Ectodermal cell (in vitro differentiated cells): Measurements from ENCODE around the gene ACKR2.

Experiments
- H3K27ac ChIP-seq: 2 replicates; pipeline ENCODE4 v1.7.0; 2013; ENCODE audit warnings: mild to moderate bottlenecking, low read depth, low read length; ENCODE audit not compliant: insufficient read depth, poor library complexity, severe bottlenecking
- H3K27me3 ChIP-seq: 2 replicates; pipeline ENCODE4 v1.7.0; 2013; ENCODE audit warnings: mild to moderate bottlenecking, low read length; ENCODE audit not compliant: insufficient read depth, control insufficient read depth, poor library complexity, severe bottlenecking
- H3K36me3 ChIP-seq: one replicate; pipeline ENCODE4 v1.7.0; 2013; ENCODE audit warnings: low read length; ENCODE audit not compliant: control insufficient read depth, insufficient read depth
- H3K4me1 ChIP-seq: one replicate; pipeline ENCODE4 v1.7.0; 2013; ENCODE audit warnings: low read length; ENCODE audit not compliant: control insufficient read depth, insufficient read depth
- H3K4me3 ChIP-seq: 2 replicates; pipeline ENCODE4 v1.7.0; 2013; ENCODE audit warnings: low read depth, low read length, control low read depth; ENCODE audit not compliant: insufficient read depth
- H3K9me3 ChIP-seq: 2 replicates; pipeline ENCODE4 v1.7.0; 2013; ENCODE audit warnings: mild to moderate bottlenecking, low read length, moderate library complexity; ENCODE audit not compliant: control insufficient read depth
- WGBS, 2 experiments: methylation state at CpG; one replicate each; pipeline ENCODE4 v1.1.7; 2013; ENCODE audit warnings: missing lambda C conversion rate in 2 of 2; 5-methylcytosine and 5-hydroxymethylcytosine counted together

Gene ACKR2

GRCh38 chr3:42900226-42901072 lies 91.2 kb downstream of the ACKR2 start:
- H3K4me3 ChIP-seq = no peak overlapping the region
- no peaks in the 10 kb centered on the region for H3K36me3 ChIP-seq
- no peaks in the 10 kb centered on the region for H3K27me3 ChIP-seq
- 86 to 92% methylated on average over 8 of the region's 8 CpGs for WGBS, 2 experiments
- H3K9me3 ChIP-seq = no peaks in the 10 kb centered on the region
- H3K27ac ChIP-seq = no peak overlapping the region
- H3K4me1 ChIP-seq = peaks cover 2% of the 10 kb centered on the region

GRCh38 chr3:42901073-42901415 lies 91.8 kb downstream of the ACKR2 start:
- H3K9me3 ChIP-seq = no peaks in the 10 kb centered on the region
- H3K27me3 ChIP-seq = no peaks in the 10 kb centered on the region
- H3K4me1 ChIP-seq = no peaks in the 10 kb centered on the region
- no peak overlapping the region for H3K27ac ChIP-seq
- 92 to 95% methylated on average over 3 of the region's 3 CpGs for WGBS, 2 experiments
- H3K4me3 ChIP-seq = no peak overlapping the region
- H3K36me3 ChIP-seq = no peaks in the 10 kb centered on the region

- Histone ChIP-seq H3K27ac (no peak overlapping the region), H3K27me3 (no peaks in the 10 kb centered on the region), H3K4me3 (no peak overlapping the region), H3K9me3 (no peaks in the 10 kb centered on the region), H3K4me1 (no peaks in the 10 kb centered on the region), H3K36me3 (no peaks in the 10 kb centered on the region)
- 90 to 100% methylated on average over 1 to 2 of the region's 2 CpGs for WGBS, 2 experiments
Observed at GRCh38 chr3:42902257-42902656, 93.0 kb downstream of the ACKR2 start.

GRCh38 chr3:42904076-42904475 lies 94.8 kb downstream of the ACKR2 start:
- 85 to 90% methylated on average over 1 of the region's 1 CpG for WGBS, 2 experiments
- Histone ChIP-seq H3K4me3 (no peak overlapping the region), H3K27me3 (no peaks in the 10 kb centered on the region), H3K36me3 (no peaks in the 10 kb centered on the region), H3K4me1 (no peaks in the 10 kb centered on the region), H3K27ac (no peak overlapping the region), H3K9me3 (no peaks in the 10 kb centered on the region)

GRCh38 chr3:42905740-42906069 lies 96.5 kb downstream of the ACKR2 start:
- Histone ChIP-seq H3K27ac (no peak overlapping the region), H3K4me3 (no peak overlapping the region), H3K27me3 (no peaks in the 10 kb centered on the region), H3K36me3 (no peaks in the 10 kb centered on the region), H3K9me3 (no peaks in the 10 kb centered on the region), H3K4me1 (no peaks in the 10 kb centered on the region)
- 94 to 98% methylated on average over 12 of the region's 12 CpGs for WGBS, 2 experiments

GRCh38 chr3:42906070-42906847 lies 97.0 kb downstream of the ACKR2 start, which contains the start of gene ZNF662:
ZNF662 (plus strand) TSS chr3:42906142; CDS start chr3:42908115, 1,973 bp downstream.
- no peaks in the 10 kb centered on the region for H3K27me3 ChIP-seq
- no peak within 1 kb of the TSS for H3K4me3 ChIP-seq
- WGBS, 2 experiments = 95 to 96% methylated on average over 59 of the region's 59 CpGs

GRCh38 chr3:42906848-42907183 lies 97.6 kb downstream of the ACKR2 start:
- H3K9me3 ChIP-seq = no peaks in the 10 kb centered on the region
- no peaks in the 10 kb centered on the region for H3K36me3 ChIP-seq
- WGBS, 2 experiments = 88 to 91% methylated on average over 4 of the region's 4 CpGs
- H3K4me3 ChIP-seq = no peak overlapping the region
- H3K27me3 ChIP-seq = no peaks in the 10 kb centered on the region
- H3K27ac ChIP-seq = no peak overlapping the region
- H3K4me1 ChIP-seq = no peaks in the 10 kb centered on the region

More at GRCh38 chr3:42906070-42906847, 97.0 kb downstream of the ACKR2 start, which contains the start of gene ZNF662:
- H3K9me3 ChIP-seq = no peaks in the 10 kb centered on the region
- H3K4me1 ChIP-seq = no peaks in the 10 kb centered on the region
- no peak within 1 kb of the TSS for H3K27ac ChIP-seq
- no peaks in the 10 kb centered on the region for H3K36me3 ChIP-seq

- H3K9me3 ChIP-seq = no peaks in the 10 kb centered on the region
- H3K27ac ChIP-seq = no peak overlapping the region
- no peaks in the 10 kb centered on the region for H3K36me3 ChIP-seq
- WGBS, 2 experiments = 91% methylated on average over 7 of the region's 7 CpGs
- no peaks in the 10 kb centered on the region for H3K27me3 ChIP-seq
- no peaks in the 10 kb centered on the region for H3K4me1 ChIP-seq
- no peak overlapping the region for H3K4me3 ChIP-seq
Observed at GRCh38 chr3:42908675-42909074, 99.4 kb downstream of the ACKR2 start.

GRCh38 chr3:42911551-42911950 lies 102.3 kb downstream of the ACKR2 start:
- H3K27me3 ChIP-seq = no peaks in the 10 kb centered on the region
- no peaks in the 10 kb centered on the region for H3K36me3 ChIP-seq
- H3K9me3 ChIP-seq = peaks cover 2% of the 10 kb centered on the region
- no peak overlapping the region for H3K27ac ChIP-seq
- H3K4me3 ChIP-seq = no peak overlapping the region
- H3K4me1 ChIP-seq = no peaks in the 10 kb centered on the region
- 93 to 97% methylated on average over 1 to 2 of the region's 2 CpGs for WGBS, 2 experiments

GRCh38 chr3:42914771-42915515 lies 105.7 kb downstream of the ACKR2 start:
- 92 to 95% methylated on average over 8 of the region's 8 CpGs for WGBS, 2 experiments
- peaks cover 2% of the 10 kb centered on the region for H3K9me3 ChIP-seq
- H3K27me3 ChIP-seq = no peaks in the 10 kb centered on the region
- no peak overlapping the region for H3K4me3 ChIP-seq
- H3K4me1 ChIP-seq = no peaks in the 10 kb centered on the region
- no peak overlapping the region for H3K27ac ChIP-seq
- H3K36me3 ChIP-seq = no peaks in the 10 kb centered on the region
